ENCODE results near the gene LGR4. TPM values are rescaled to one million over a fixed set of nuclear protein-coding genes. Genes with fewer than 3 reads are reported as not detected.
"Not testable (repeated sequence)": the region's sequence is repeated elsewhere in the genome, so short reads cannot be mapped to it uniquely, and the experiment has no call there.

Gene LGR4
- total and polyA plus RNA-seq, 12 donors, result 7.3 to 90.4 (median 38.6) TPM

DNA sequence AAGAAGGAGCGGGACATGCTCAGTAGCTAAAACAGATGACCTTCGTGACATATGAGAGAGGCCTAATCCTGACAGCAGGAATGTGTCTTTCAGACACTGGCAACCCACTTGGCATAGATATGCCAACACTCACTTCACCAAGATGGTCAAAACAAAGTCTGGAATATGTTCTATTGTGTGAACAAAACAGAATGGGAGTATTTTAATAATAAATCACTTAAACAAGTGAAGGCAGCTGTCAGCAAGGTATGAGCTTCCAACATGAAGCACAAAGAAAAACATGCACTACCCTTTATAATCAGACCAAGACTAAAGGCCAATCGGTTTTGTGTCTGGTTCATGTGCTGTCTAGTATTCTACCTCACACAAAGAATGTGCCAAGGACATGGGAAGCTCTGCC, 132.6 kb downstream of the LGR4 start:
- no peak for TF ChIP-seq POLR2A (IDR thresholded peaks at IDR 0.05)
- TF ChIP-seq, protein P1, sequence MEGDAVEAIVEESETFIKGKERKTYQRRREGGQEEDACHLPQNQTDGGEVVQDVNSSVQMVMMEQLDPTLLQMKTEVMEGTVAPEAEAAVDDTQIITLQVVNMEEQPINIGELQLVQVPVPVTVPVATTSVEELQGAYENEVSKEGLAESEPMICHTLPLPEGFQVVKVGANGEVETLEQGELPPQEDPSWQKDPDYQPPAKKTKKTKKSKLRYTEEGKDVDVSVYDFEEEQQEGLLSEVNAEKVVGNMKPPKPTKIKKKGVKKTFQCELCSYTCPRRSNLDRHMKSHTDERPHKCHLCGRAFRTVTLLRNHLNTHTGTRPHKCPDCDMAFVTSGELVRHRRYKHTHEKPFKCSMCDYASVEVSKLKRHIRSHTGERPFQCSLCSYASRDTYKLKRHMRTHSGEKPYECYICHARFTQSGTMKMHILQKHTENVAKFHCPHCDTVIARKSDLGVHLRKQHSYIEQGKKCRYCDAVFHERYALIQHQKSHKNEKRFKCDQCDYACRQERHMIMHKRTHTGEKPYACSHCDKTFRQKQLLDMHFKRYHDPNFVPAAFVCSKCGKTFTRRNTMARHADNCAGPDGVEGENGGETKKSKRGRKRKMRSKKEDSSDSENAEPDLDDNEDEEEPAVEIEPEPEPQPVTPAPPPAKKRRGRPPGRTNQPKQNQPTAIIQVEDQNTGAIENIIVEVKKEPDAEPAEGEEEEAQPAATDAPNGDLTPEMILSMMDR (IDR thresholded peaks at IDR 0.05), result no peak
- H3K36me3 ChIP-seq (replicated peaks in 1 of 2), result no peaks in the 10 kb centered on the region
- H3K27ac ChIP-seq, result no peak overlapping the region
- no peak for DNase-seq
- no peaks in the 10 kb centered on the region for H3K27me3 ChIP-seq
- 79 to 88% (median 84%) methylated on average over 3 of the region's 3 CpGs for WGBS, 4 donors
- H3K9me3 ChIP-seq (replicated peaks in 1 of 3), result no peaks in the 10 kb centered on the region
- H3K4me3 ChIP-seq, result no peak overlapping the region
- intact Hi-C loops (cut with DNase I), result no loop called here
- peaks cover 0 to 3% of the 10 kb centered on the region in 2 donors for H3K4me1 ChIP-seq (replicated peaks in 1 of 2)

DNA sequence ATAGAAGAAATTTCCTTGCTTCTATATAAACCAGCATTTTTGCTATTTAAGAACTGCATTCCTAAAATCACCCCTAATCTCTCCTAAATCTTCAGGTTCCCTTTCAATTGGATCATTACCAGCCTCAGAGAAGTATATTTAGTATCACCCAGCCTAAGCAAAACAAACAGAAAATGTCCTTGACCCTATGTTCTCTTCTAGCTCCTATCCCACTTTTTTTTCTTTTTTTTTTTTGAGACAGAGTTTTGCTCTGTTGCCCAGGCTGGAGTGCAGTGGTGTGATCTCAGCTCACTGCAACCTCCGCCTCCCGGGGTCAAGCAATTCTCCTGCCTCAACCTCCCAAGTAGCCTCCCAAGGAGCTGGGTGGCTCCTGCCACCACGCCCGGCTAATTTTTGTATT, 137.8 kb downstream of the LGR4 start:
- H3K9me3 ChIP-seq (replicated peaks in 1 of 3); H3K27me3 ChIP-seq; H3K36me3 ChIP-seq (replicated peaks in 1 of 2); H3K27ac ChIP-seq; intact Hi-C loops (cut with DNase I); H3K4me1 ChIP-seq (replicated peaks in 1 of 2); DNase-seq; H3K4me3 ChIP-seq: not testable (repeated sequence)
- WGBS, 4 donors, result 76 to 82% (median 78%) methylated on average over 4 of the region's 4 CpGs

DNA sequence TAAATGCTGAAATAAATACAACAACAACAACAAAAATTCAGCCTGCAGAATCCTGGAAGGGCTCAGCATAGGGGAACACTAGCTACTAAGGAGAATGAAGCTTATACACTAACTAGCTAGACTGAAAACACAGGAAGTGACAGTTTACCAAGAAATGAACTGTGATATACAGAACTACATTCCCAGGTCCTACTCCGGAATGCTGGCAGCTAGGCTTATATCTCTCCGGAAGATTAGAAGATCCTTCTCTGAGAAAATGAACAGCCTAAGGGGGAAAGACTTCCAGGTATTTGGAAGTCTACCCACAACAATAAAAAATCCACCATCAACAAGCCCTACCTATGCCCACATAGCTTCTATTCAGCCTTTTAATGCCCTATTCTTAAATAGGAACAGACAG, 140.6 kb downstream of the LGR4 start:
- TF ChIP-seq POLR2A (IDR thresholded peaks at IDR 0.05), result no peak
- TF ChIP-seq, protein P1 (IDR thresholded peaks at IDR 0.05), result no peak
- no peak overlapping the region for H3K4me3 ChIP-seq
- DNase-seq, result no peak
- no peaks in the 10 kb centered on the region for H3K36me3 ChIP-seq (replicated peaks in 1 of 2)
- 79 to 83% (median 80%) methylated on average over 2 of the region's 2 CpGs for WGBS, 4 donors
- H3K27me3 ChIP-seq, result no peaks in the 10 kb centered on the region
- H3K4me1 ChIP-seq (replicated peaks in 1 of 2), result peaks cover 0 to 6% of the 10 kb centered on the region in 2 donors
- no peak overlapping the region for H3K27ac ChIP-seq
- intact Hi-C loops (cut with DNase I), result no loop called here
- H3K9me3 ChIP-seq (replicated peaks in 1 of 3), result no peaks in the 10 kb centered on the region

DNA sequence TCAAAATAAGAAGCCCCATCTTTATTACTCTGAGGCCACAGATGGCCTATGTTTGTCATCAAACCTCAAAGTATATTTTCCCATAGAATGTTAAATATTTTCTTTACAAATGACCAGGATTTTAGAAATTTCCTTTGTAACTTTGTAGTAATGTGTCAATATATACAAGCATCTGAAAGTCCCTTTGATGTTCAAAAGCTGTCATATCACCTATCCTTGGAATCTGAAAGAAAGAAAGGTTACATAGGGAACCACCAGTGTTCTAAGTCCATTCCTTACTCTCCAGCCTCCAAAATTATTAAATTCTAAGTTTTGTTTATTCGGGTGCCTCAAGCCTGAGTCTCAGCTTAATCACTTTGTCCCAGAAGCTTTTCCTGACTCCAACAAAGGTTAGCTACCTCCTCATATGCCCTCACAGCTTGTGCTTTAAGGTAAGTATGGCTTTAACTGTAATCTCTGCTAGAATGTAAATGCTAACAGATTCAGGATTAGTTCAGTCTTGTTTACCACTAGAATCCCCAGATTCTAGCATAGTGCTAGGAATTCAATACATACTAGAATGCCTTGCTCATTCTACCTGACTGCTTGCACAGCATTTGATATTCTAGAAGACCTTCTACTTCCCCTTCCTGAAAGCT, 141.8 kb downstream of the LGR4 start:
- Histone ChIP-seq H3K36me3 (replicated peaks in 1 of 2) (no peaks in the 10 kb centered on the region), H3K27me3 (no peaks in the 10 kb centered on the region), H3K9me3 (replicated peaks in 1 of 3) (no peaks in the 10 kb centered on the region), H3K27ac (no peak overlapping the region), H3K4me1 (replicated peaks in 1 of 2) (peaks cover 0 to 6% of the 10 kb centered on the region in 2 donors), H3K4me3 (no peak overlapping the region)
- TF ChIP-seq, protein P1 (IDR thresholded peaks at IDR 0.05), result no peak
- no peak for TF ChIP-seq POLR2A (IDR thresholded peaks at IDR 0.05)
- 88 to 98% (median 93%) methylated on average over 1 of the region's 1 CpG for WGBS, 4 donors
- intact Hi-C loops (cut with DNase I), result no loop called here
- DNase-seq, result no peak
